GM23338 (cell line): ENCODE measurements around the gene ADAMTS4. TPM values are rescaled to one million over a fixed set of nuclear protein-coding genes. Genes with fewer than 3 reads are reported as not detected.

Experiments
- ATAC-seq: fragments of 200-7000 bp; cut with Tn5 transposase; 3 replicates; pipeline ENCODE4 v1.9.1; 2020
- DNase-seq: peaks from one replicate; pipeline ENCODE4 v3.0.0-alpha.2; 2015; ENCODE audit warnings: low spot score
- H2AFZ ChIP-seq: fragments of 200-600 bp; sonication (generic); 2 replicates; pipeline ENCODE4 v1.8.0; 2016; ENCODE audit warnings: antibody characterized with exemption, mild to moderate bottlenecking, moderate library complexity
- H3F3A ChIP-seq: fragments of 200-600 bp; sonication (generic); replicated peaks from 2 replicates; pipeline ENCODE4 v1.8.0; 2017; ENCODE audit warnings: antibody characterized with exemption, mixed run types, low read depth
- H3K27ac ChIP-seq: fragments of 200-600 bp; sonication (generic); 2 replicates; pipeline ENCODE4 v1.6.1; 2016; ENCODE audit warnings: low read depth
- H3K27me3 ChIP-seq: fragments of 200-600 bp; sonication (generic); 2 replicates; pipeline ENCODE4 v1.8.0; 2016; ENCODE audit warnings: mild to moderate bottlenecking, mixed run types, moderate library complexity; ENCODE audit not compliant: insufficient read depth
- H3K36me3 ChIP-seq: fragments of 200-600 bp; sonication (generic); 2 replicates; pipeline ENCODE4 v1.8.0; 2016; ENCODE audit warnings: mild to moderate bottlenecking; ENCODE audit not compliant: insufficient read depth
- H3K4me1 ChIP-seq: fragments of 200-600 bp; sonication (generic); 2 replicates; pipeline ENCODE4 v1.8.0; 2016; ENCODE audit warnings: mild to moderate bottlenecking, moderate library complexity; ENCODE audit not compliant: insufficient read depth
- H3K4me2 ChIP-seq: fragments of 200-600 bp; sonication (generic); 2 replicates; pipeline ENCODE4 v1.7.1; 2017; ENCODE audit warnings: mixed run types
- H3K4me3 ChIP-seq: fragments of 200-600 bp; sonication (generic); 2 replicates; pipeline ENCODE4 v1.6.1; 2016; ENCODE audit warnings: mixed run types
- H3K79me2 ChIP-seq: fragments of 200-600 bp; sonication (generic); replicated peaks from 2 replicates; pipeline ENCODE4 v1.8.0; 2017; ENCODE audit warnings: mild to moderate bottlenecking; ENCODE audit not compliant: insufficient read depth
- H3K9me2 ChIP-seq: fragments of 200-600 bp; sonication (generic); 2 replicates; pipeline ENCODE4 v1.8.0; 2017; ENCODE audit not compliant: insufficient read depth
- H4K20me1 ChIP-seq: fragments of 200-600 bp; sonication (generic); replicated peaks from 2 replicates; pipeline ENCODE4 v1.8.0; 2017; ENCODE audit warnings: mild to moderate bottlenecking; ENCODE audit not compliant: insufficient read depth
- H3K27ac Mint-ChIP-seq: 2 replicates; pipeline ENCODE4 v1.8.0; 2020; ENCODE audit warnings: inconsistent platforms, mild to moderate bottlenecking, moderate library complexity, mixed read lengths
- H3K27me3 Mint-ChIP-seq: 3 replicates; pipeline ENCODE4 v1.8.0; 2022; ENCODE audit warnings: low read depth, mild to moderate bottlenecking, moderate library complexity, mixed read lengths, inconsistent platforms; ENCODE audit not compliant: insufficient read depth, poor library complexity
- H3K36me3 Mint-ChIP-seq: 3 replicates; pipeline ENCODE4 v1.8.0; 2021; ENCODE audit warnings: low read depth, mild to moderate bottlenecking, inconsistent platforms, moderate library complexity, mixed read lengths
- H3K4me1 Mint-ChIP-seq: 3 replicates; pipeline ENCODE4 v1.8.0; 2020; ENCODE audit warnings: mild to moderate bottlenecking, inconsistent platforms, mixed read lengths
- H3K4me3 Mint-ChIP-seq: 3 replicates; pipeline ENCODE4 v1.8.0; 2021; ENCODE audit warnings: moderate library complexity, mild to moderate bottlenecking, inconsistent platforms, mixed read lengths
- H3K9me3 Mint-ChIP-seq: 3 replicates; pipeline ENCODE4 v1.8.0; 2020; ENCODE audit warnings: moderate library complexity, mild to moderate bottlenecking, inconsistent platforms, mixed read lengths
- CREB1 ChIP-seq: fragments of 250-450 bp; sonication (Bioruptor Pico); IDR thresholded peaks from 2 replicates; pipeline ENCODE4 v1.5.0; 2020; ENCODE audit warnings: low read depth, mild to moderate bottlenecking, moderate library complexity
- EZH2 ChIP-seq: fragments of 200-600 bp; sonication (generic); IDR thresholded peaks from one replicate; pipeline ENCODE4 v1.8.0; 2017; ENCODE audit warnings: antibody characterized with exemption, mild to moderate bottlenecking, low read depth; ENCODE audit not compliant: unreplicated experiment
- EZH2phosphoT487 ChIP-seq: fragments of 200-600 bp; sonication (generic); IDR thresholded peaks from one replicate; pipeline ENCODE4 v1.8.1; 2018; ENCODE audit warnings: antibody characterized with exemption; ENCODE audit not compliant: unreplicated experiment
- NANOG ChIP-seq: IDR thresholded peaks from 2 replicates; pipeline ENCODE4 v1.6.1; 2016; ENCODE audit warnings: antibody characterized with exemption, borderline replicate concordance
- POLR2AphosphoS5 ChIP-seq: IDR thresholded peaks from 2 replicates; pipeline ENCODE4 v1.6.1; 2016; ENCODE audit warnings: antibody characterized with exemption, low read depth
- STAT1 ChIP-seq: IDR thresholded peaks from one replicate; pipeline ENCODE4 v1.6.1; 2016; ENCODE audit warnings: antibody characterized with exemption; ENCODE audit not compliant: unreplicated experiment
- ZNF114 ChIP-seq: fragments of 250-450 bp; sonication (Bioruptor Pico); IDR thresholded peaks from 2 replicates; pipeline ENCODE4 v1.5.0; 2020; ENCODE audit warnings: mild to moderate bottlenecking, moderate library complexity
- ZNF462 ChIP-seq: fragments of 250-450 bp; sonication (Bioruptor Pico); IDR thresholded peaks from 2 replicates; pipeline ENCODE4 v1.5.0; 2020; ENCODE audit warnings: mild to moderate bottlenecking, moderate library complexity
- polyA plus RNA-seq: library from polyadenylated mRNA; unstranded; fragments of >200 nt; fragmentation: Nextera tagmentation; extraction: Ambion mirVana; gene quantifications from 2 replicates; pipeline ENCODE4 v1.2.1, GENCODE V29; 2016
- total RNA-seq: library from RNA; depleted of rRNA; stranded (reverse); fragments of >200 nt; shearing (Covaris generic); gene quantifications from 2 replicates; pipeline ENCODE4 v1.2.3, GENCODE V29; 2014
- TF ChIP-seq, protein P1 (sequence below), 2 experiments: fragments of 200-600 bp in 1 of 2; sonication (generic) in 1 of 2; conservative IDR thresholded peaks; 2 replicates each; pipeline versions ENCODE4 v1.5.1 to v1.6.1; 2016 to 2017; ENCODE audit warnings: antibody characterized with exemption in 2 of 2, low read depth in 2 of 2, mild to moderate bottlenecking in 2 of 2, moderate library complexity in 1 of 2
- TF ChIP-seq, protein P2 (sequence below): IDR thresholded peaks from one replicate; pipeline ENCODE4 v1.6.1; 2018; ENCODE audit warnings: antibody characterized with exemption; ENCODE audit not compliant: unreplicated experiment

The ADAMTS4 gene
- total and polyA plus RNA-seq, 2 experiments from 2014 or later, result 1.3 to 5.2 TPM

DNA sequence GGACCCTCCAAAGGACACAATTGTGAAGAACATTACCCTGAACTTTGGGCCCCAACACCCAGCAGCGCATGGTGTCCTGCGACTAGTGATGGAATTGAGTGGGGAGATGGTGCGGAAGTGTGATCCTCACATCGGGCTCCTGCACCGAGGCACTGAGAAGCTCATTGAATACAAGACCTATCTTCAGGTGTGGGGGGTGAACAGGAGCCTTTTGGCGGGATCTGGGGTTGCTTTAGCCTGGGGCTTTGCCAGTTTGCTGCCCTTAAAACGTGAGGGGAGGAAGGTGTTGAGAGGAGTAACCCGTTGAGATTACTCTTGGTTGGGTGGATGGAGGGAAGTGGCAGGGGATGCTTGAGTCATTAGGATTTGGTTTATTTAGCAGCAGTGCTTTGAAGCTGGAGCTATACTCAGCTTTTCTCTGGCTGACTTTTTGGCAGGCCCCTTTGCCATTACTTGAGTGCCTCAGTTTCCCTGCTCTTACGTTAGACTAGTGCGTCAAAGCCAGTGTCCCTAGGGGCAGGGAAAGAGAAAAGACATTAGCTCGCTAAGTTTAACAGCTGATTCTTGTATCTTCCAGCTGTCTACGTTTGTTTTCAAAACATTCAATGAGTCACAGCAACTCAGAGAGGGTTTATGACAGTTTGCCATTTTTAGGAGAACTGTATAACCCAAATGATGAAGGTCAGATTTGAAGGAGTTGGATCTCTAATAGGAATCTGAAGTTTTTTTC is 7.7 kb upstream of the ADAMTS4 start:
- Histone ChIP-seq H3K27ac (no peak overlapping the region), H4K20me1 (peaks cover 9% of the 10 kb centered on the region; the same call in 1 of the 2 replicates), H3K27me3 (no peaks in the 10 kb centered on the region), H3K9me2 (no peaks in the 10 kb centered on the region), H2AFZ (no peak overlapping the region), H3K79me2 (peaks cover 32% of the 10 kb centered on the region), H3K4me3 (no peak overlapping the region), H3K4me2 (no peak overlapping the region), H3K36me3 (peaks cover 40% of the 10 kb centered on the region), H3F3A (peaks cover 39% of the 10 kb centered on the region), H3K4me1 (peaks cover 7% of the 10 kb centered on the region)
- Mint-ChIP-seq H3K27ac (no peak overlapping the region), H3K4me1 (peaks cover 18% of the 10 kb centered on the region), H3K4me3 (no peak overlapping the region), H3K36me3 (peaks cover 68% of the 10 kb centered on the region), H3K9me3 (no peaks in the 10 kb centered on the region), H3K27me3 (peaks cover 1% of the 10 kb centered on the region)
- TF ChIP-seq EZH2, result no peak
- TF ChIP-seq POLR2AphosphoS5, result no peak
- TF ChIP-seq, protein P1, sequence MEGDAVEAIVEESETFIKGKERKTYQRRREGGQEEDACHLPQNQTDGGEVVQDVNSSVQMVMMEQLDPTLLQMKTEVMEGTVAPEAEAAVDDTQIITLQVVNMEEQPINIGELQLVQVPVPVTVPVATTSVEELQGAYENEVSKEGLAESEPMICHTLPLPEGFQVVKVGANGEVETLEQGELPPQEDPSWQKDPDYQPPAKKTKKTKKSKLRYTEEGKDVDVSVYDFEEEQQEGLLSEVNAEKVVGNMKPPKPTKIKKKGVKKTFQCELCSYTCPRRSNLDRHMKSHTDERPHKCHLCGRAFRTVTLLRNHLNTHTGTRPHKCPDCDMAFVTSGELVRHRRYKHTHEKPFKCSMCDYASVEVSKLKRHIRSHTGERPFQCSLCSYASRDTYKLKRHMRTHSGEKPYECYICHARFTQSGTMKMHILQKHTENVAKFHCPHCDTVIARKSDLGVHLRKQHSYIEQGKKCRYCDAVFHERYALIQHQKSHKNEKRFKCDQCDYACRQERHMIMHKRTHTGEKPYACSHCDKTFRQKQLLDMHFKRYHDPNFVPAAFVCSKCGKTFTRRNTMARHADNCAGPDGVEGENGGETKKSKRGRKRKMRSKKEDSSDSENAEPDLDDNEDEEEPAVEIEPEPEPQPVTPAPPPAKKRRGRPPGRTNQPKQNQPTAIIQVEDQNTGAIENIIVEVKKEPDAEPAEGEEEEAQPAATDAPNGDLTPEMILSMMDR (conservative IDR thresholded peaks at IDR 0.05; ENCODE audit: low read depth in 2 of 2), result no peak
- no peak for TF ChIP-seq NANOG
- no peak for TF ChIP-seq STAT1
- no peak for TF ChIP-seq EZH2phosphoT487
- TF ChIP-seq ZNF462 (CRISPR knock-in tag), result no peak
- TF ChIP-seq, protein P2, sequence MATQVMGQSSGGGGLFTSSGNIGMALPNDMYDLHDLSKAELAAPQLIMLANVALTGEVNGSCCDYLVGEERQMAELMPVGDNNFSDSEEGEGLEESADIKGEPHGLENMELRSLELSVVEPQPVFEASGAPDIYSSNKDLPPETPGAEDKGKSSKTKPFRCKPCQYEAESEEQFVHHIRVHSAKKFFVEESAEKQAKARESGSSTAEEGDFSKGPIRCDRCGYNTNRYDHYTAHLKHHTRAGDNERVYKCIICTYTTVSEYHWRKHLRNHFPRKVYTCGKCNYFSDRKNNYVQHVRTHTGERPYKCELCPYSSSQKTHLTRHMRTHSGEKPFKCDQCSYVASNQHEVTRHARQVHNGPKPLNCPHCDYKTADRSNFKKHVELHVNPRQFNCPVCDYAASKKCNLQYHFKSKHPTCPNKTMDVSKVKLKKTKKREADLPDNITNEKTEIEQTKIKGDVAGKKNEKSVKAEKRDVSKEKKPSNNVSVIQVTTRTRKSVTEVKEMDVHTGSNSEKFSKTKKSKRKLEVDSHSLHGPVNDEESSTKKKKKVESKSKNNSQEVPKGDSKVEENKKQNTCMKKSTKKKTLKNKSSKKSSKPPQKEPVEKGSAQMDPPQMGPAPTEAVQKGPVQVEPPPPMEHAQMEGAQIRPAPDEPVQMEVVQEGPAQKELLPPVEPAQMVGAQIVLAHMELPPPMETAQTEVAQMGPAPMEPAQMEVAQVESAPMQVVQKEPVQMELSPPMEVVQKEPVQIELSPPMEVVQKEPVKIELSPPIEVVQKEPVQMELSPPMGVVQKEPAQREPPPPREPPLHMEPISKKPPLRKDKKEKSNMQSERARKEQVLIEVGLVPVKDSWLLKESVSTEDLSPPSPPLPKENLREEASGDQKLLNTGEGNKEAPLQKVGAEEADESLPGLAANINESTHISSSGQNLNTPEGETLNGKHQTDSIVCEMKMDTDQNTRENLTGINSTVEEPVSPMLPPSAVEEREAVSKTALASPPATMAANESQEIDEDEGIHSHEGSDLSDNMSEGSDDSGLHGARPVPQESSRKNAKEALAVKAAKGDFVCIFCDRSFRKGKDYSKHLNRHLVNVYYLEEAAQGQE, result no peak
- no peak for TF ChIP-seq ZNF114 (CRISPR knock-in tag)
- no peak for TF ChIP-seq CREB1 (CRISPR knock-in tag)
- ATAC-seq (no peak), DNase-seq (no peak)
